ENCODE measurements around the gene WASF3.

Gene WASF3

DNA sequence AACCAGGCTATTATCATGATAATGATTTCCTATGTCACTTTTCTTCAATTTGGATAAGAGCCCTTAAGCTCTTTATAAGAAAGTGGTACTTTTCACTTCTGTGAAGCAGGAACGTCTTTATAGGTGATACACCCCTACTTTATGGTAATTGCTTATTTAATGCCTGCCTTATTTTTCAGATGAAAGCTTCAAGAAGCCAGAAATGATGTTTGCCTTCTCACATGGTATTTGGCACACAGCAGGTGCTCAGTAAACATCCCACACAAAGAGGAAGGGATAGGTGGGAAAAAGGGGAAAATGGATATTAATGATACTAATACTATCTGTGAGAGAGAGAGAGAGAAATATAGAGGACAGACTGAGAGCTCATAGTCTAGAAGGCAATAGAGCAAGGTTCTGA, 29.0 kb upstream of the WASF3 start:
- no peak overlapping the region for H3K27ac ChIP-seq (ENCODE audit: low read depth, low read length)
- H3K4me3 ChIP-seq (ENCODE audit: low read length): no peak overlapping the region
- H3K36me3 ChIP-seq (ENCODE audit: insufficient read depth, low read length): no peaks in the 10 kb centered on the region
- no peak overlapping the region for H3K9ac ChIP-seq (ENCODE audit: low read depth, low read length)
- H3K4me1 ChIP-seq (ENCODE audit: insufficient read depth, low read length): peaks cover 26% of the 10 kb centered on the region
- WGBS: 20% methylated on average over 1 of the region's 1 CpG
- H3K27me3 ChIP-seq (ENCODE audit: insufficient read depth, low read length): no peaks in the 10 kb centered on the region
- H3K9me3 ChIP-seq (ENCODE audit: insufficient read depth, low read depth, low read length): no peaks in the 10 kb centered on the region

DNA sequence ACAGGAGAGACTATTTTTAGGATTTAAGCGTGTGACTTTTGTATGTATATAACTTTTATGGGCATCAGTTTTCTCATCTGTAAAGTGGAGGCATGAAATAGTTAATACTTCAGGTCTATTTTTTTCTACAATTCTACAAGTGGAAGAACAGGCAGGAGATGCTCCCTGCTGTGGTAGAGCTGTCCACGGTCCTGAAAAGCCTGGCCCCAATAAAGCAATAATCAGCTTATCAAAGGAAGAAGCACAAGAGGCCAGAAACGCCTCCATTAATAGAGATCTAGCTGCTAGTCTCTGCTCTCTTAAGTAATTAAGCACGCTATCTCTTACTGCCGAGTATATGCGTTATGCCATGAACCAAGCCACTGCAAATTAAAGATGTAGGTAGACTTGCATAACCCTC, 28.0 kb upstream of the WASF3 start:
- Histone ChIP-seq H3K4me1 (ENCODE audit: insufficient read depth, low read length) (peaks cover 27% of the 10 kb centered on the region), H3K27me3 (ENCODE audit: insufficient read depth, low read length) (no peaks in the 10 kb centered on the region), H3K9ac (ENCODE audit: low read depth, low read length) (no peak overlapping the region), H3K4me3 (ENCODE audit: low read length) (no peak overlapping the region), H3K36me3 (ENCODE audit: insufficient read depth, low read length) (no peaks in the 10 kb centered on the region), H3K9me3 (ENCODE audit: insufficient read depth, low read depth, low read length) (no peaks in the 10 kb centered on the region), H3K27ac (ENCODE audit: low read depth, low read length) (no peak overlapping the region)
- WGBS: 43% methylated on average over 6 of the region's 6 CpGs

DNA sequence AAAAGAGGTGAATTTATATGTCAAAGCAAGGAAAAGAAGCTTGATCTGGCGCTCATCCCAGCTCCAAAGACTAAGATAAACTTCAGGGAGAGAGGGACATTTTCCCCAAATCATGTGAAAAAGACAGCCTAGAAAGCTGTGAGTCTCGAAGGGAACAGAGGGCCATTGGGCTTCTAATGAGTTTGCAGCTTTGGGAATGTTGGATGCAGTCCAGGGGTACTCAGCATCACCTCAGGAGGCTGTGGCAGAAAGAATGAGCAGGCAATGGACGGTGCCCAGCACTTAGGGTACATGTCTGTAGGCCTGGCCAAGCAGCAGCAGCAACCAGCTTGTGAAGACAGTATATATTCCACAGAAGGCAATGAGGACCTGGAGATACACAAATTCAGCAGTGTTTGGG, 25.7 kb upstream of the WASF3 start:
- Histone ChIP-seq H3K4me1 (ENCODE audit: insufficient read depth, low read length) (peaks cover 19% of the 10 kb centered on the region), H3K27me3 (ENCODE audit: insufficient read depth, low read length) (no peaks in the 10 kb centered on the region), H3K4me3 (ENCODE audit: low read length) (no peak overlapping the region), H3K9ac (ENCODE audit: low read depth, low read length) (no peak overlapping the region), H3K36me3 (ENCODE audit: insufficient read depth, low read length) (no peaks in the 10 kb centered on the region), H3K27ac (ENCODE audit: low read depth, low read length) (no peak overlapping the region), H3K9me3 (ENCODE audit: insufficient read depth, low read depth, low read length) (no peaks in the 10 kb centered on the region)
- WGBS: 93% methylated on average over 3 of the region's 3 CpGs

DNA sequence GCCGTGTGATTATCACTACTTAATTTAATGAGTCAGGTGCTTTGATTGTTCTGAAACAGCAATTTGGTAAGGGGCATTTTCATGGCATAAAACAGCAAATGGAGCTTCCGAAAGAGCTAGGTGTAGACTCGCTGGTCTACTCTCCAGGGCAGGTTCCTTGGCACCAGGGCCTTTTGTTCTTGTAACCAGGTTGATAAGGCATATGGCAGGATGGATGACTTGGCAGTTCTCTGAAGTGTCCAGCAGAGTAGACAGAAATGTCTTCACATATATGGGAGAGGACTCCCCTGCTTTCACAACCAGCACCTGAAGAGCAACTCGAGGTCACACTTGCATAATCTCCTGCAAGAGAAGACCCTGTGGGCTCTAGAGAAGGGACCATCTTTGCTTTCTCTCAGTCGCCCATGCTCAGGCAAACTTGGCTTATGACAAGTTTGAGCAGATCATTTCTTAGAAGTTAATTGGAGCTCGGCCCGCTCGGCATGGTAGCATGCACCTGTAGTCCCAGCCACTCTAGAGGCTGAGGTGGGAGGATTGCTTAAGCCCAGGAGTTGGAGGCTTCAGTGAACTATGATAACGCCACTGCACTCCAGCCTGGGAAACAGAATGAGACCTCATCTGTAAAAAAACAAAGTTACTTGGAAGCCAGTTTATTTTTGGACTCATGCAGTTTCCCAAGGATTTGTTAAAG, 23.3 kb upstream of the WASF3 start:
- Histone ChIP-seq H3K9me3 (ENCODE audit: insufficient read depth, low read depth, low read length) (no peaks in the 10 kb centered on the region), H3K4me1 (ENCODE audit: insufficient read depth, low read length) (peaks cover 5% of the 10 kb centered on the region), H3K9ac (ENCODE audit: low read depth, low read length) (no peak overlapping the region), H3K27me3 (ENCODE audit: insufficient read depth, low read length) (no peaks in the 10 kb centered on the region), H3K4me3 (ENCODE audit: low read length) (no peak overlapping the region), H3K27ac (ENCODE audit: low read depth, low read length) (no peak overlapping the region), H3K36me3 (ENCODE audit: insufficient read depth, low read length) (no peaks in the 10 kb centered on the region)
- 95% methylated on average over 9 of the region's 9 CpGs for WGBS

DNA sequence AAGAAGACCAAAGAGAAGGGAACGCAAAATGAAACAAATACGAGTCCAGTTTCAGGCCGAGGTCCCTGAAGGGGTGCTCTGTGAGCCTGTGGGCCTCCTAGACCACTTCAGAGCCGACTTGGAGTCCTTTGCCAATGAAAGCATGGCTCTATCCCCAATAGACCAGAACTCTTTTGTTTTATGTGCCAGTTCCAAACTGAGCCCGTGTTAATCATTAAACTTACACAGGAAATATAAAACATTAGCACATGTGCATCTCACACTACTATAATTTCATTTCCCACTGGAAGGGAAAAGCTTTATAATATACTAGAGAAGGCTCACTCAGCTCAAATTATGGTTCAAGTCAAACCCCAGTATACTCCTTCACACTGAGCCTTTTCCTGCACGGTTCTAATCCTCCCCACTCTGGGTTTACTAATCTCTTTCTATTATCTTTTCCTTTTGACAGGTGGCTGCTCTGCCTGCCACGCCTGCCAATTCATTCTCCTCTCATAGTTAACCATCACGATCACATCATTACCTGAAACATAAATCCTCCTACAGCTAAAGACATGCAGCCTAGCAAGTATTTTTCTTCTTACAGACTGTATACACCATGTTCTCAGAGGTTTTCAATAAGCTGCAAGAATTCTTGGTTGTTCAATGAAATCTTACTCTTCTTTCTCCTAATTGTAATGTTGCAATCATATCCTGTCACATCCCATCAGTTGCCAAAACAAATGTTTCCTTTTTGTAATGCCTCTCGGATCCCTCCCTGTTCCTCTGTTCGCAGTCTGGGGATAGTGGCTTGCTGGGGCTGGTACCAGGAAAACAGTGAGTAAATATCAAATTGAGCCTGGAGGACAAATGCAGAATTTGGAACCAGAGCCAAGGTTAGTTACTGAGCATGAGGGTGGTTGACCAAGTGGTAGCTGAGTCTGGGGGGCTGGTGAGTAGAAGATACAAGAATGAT, 18.8 kb upstream of the WASF3 start:
- Histone ChIP-seq H3K4me1 (ENCODE audit: insufficient read depth, low read length) (0 out of 2 replicates have a peak, but pooled peaks cover under 1% of the 10 kb centered on the region), H3K27ac (ENCODE audit: low read depth, low read length) (no peak overlapping the region), H3K9ac (ENCODE audit: low read depth, low read length) (no peak overlapping the region), H3K4me3 (ENCODE audit: low read length) (no peak overlapping the region), H3K27me3 (ENCODE audit: insufficient read depth, low read length) (no peaks in the 10 kb centered on the region), H3K9me3 (ENCODE audit: insufficient read depth, low read depth, low read length) (no peaks in the 10 kb centered on the region), H3K36me3 (ENCODE audit: insufficient read depth, low read length) (no peaks in the 10 kb centered on the region)
- WGBS: 83% methylated on average over 10 of the region's 10 CpGs

DNA sequence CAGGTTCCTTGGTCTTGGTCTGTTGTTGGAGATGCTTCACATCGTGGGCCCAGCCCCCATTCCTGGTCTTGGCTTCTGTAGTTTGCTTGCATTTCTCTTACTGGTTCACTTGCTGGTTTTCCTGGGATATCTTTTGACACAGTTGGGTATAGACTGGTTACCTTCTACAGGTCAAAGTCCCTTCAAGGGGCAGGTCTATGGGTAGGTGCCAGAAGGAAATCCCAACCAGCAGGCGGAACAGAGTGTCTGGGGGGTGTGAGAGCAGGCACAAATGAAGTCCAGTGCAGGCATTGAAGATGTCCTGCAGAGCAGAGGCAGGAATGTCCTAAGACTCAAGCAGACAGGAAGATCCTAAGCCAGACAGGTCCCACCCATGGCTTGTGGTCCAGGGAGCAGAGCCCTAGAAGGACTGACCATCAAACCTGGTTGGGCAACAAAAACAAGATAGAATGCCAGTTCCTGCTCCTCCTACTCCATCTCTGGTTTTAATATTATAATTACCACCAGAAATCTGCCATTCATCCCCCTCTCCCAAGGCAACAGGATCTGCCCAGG, 17.7 kb upstream of the WASF3 start:
- Histone ChIP-seq H3K9ac (ENCODE audit: low read depth, low read length) (no peak overlapping the region), H3K4me1 (ENCODE audit: insufficient read depth, low read length) (no peaks in the 10 kb centered on the region), H3K9me3 (ENCODE audit: insufficient read depth, low read depth, low read length) (no peaks in the 10 kb centered on the region), H3K4me3 (ENCODE audit: low read length) (no peak overlapping the region), H3K27me3 (ENCODE audit: insufficient read depth, low read length) (no peaks in the 10 kb centered on the region), H3K27ac (ENCODE audit: low read depth, low read length) (no peak overlapping the region), H3K36me3 (ENCODE audit: insufficient read depth, low read length) (no peaks in the 10 kb centered on the region)
- 89% methylated on average over 2 of the region's 2 CpGs for WGBS

DNA sequence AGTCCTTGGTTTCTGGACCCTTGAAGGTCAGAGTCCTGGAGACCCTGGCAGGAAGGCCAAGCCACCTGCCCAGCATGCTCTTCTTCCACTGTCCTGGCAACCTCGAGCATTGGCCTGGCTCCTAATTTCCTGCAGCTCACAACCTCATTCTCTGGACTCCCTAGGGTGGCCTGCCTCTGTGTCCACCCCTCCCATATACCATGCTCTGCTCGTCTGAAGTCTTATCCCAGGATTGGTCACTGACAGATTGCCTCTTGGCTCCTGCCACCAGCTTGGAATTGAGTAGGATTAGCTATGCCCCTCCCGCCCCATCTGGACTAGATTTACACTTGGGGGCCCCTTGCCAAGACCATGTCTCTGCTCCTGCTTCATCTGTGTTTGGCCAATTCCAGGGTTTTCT, 17.1 kb upstream of the WASF3 start:
- no peak overlapping the region for H3K9ac ChIP-seq (ENCODE audit: low read depth, low read length)
- no peaks in the 10 kb centered on the region for H3K4me1 ChIP-seq (ENCODE audit: insufficient read depth, low read length)
- WGBS: 85% methylated on average over 3 of the region's 3 CpGs
- no peak overlapping the region for H3K27ac ChIP-seq (ENCODE audit: low read depth, low read length)
- H3K27me3 ChIP-seq (ENCODE audit: insufficient read depth, low read length): no peaks in the 10 kb centered on the region
- no peaks in the 10 kb centered on the region for H3K9me3 ChIP-seq (ENCODE audit: insufficient read depth, low read depth, low read length)
- no peaks in the 10 kb centered on the region for H3K36me3 ChIP-seq (ENCODE audit: insufficient read depth, low read length)
- no peak overlapping the region for H3K4me3 ChIP-seq (ENCODE audit: low read length)

DNA sequence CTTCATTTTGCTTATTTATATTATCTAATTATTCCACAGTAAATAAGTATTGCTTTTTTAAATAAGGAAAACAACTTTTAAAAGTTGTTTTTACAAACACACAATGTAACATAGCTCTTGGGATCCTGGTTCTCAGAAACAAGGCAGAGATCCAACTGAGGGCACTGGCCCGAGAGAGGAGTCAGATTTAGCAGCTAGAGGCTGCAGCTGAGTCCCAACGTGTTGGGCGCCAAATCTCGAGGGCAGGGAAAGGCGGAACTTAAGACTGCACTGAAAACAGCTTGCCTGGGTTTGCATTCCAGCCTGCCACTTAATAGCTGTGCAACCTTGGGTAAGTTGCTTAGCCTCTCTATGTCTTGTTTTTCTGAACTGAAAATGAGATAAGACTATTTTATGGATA, 16.4 kb upstream of the WASF3 start:
- Histone ChIP-seq H3K27me3 (ENCODE audit: insufficient read depth, low read length) (no peaks in the 10 kb centered on the region), H3K4me3 (ENCODE audit: low read length) (no peak overlapping the region)
- 83% methylated on average over 5 of the region's 5 CpGs for WGBS

DNA sequence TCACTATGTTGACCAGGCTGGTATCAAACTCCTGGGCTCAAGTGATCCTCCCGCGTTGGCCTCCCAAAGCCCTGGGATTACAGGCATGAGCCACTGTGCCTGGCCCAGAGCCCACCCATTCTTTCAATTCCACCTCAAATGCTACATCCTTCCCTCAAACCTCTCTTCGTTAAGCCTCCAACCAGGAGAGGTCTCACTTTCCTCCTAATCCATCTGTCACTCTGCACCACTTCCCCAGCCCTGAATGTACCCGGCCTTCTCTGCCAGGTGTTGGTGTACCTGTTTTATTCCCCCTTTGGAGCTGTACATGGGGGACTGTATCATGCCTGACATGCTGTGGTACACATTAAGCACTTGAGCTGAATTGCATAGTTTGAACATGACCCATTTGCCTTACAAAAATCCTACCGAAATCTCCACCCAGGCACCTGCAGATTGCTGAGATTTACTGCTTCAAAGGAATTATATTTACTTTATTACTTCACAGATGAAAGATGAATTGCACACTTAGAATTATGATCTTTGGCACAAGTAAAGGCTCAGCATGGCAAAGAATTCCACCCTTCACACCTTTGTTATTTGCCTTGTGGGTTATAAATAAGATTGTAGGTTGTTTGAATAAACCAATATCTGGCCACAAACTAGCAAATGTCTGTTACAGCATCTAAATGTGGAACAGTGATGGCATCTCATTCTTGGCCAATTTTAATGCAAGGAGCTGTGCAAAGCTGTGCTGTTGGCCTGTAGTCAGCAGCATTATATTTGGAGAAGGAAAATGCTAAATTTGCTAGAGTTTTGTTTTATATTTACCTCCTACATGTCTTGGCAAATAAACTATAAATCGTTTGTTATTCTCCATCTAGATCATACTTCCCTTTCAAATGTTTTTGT, 15.6 kb upstream of the WASF3 start:
- Histone ChIP-seq H3K27me3 (ENCODE audit: insufficient read depth, low read length) (no peaks in the 10 kb centered on the region), H3K4me3 (ENCODE audit: low read length) (no peak overlapping the region), H3K9me3 (ENCODE audit: insufficient read depth, low read depth, low read length) (no peaks in the 10 kb centered on the region), H3K9ac (ENCODE audit: low read depth, low read length) (no peak overlapping the region), H3K36me3 (ENCODE audit: insufficient read depth, low read length) (no peaks in the 10 kb centered on the region), H3K27ac (ENCODE audit: low read depth, low read length) (no peak overlapping the region), H3K4me1 (ENCODE audit: insufficient read depth, low read length) (no peaks in the 10 kb centered on the region)
- 87% methylated on average over 5 of the region's 6 CpGs for WGBS

More for the DNA sequence above, 16.4 kb upstream of the WASF3 start:
- Histone ChIP-seq H3K27ac (ENCODE audit: low read depth, low read length) (no peak overlapping the region), H3K9me3 (ENCODE audit: insufficient read depth, low read depth, low read length) (no peaks in the 10 kb centered on the region), H3K9ac (ENCODE audit: low read depth, low read length) (no peak overlapping the region), H3K36me3 (ENCODE audit: insufficient read depth, low read length) (no peaks in the 10 kb centered on the region), H3K4me1 (ENCODE audit: insufficient read depth, low read length) (no peaks in the 10 kb centered on the region)

DNA sequence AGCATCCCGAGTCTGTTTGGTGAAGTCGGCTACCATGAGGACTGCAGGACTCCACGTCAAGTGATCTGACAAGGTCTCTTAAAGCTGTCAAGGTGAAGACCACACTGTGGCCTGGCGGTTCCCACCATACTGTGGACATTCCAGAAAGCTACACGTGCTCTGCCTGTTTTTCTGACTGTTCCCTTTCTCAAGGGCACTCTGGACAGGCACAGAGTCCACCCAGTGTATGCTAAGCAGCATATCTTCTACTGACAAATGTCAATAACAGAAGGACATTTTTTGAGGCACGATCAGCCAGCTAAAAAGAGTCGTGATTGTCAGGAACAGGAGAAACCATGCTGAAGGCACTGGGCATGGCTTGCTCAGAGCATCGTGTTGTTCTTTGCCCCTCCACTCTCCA, 12.8 kb upstream of the WASF3 start:
- Histone ChIP-seq H3K9me3 (ENCODE audit: insufficient read depth, low read depth, low read length) (no peaks in the 10 kb centered on the region), H3K27me3 (ENCODE audit: insufficient read depth, low read length) (no peaks in the 10 kb centered on the region), H3K36me3 (ENCODE audit: insufficient read depth, low read length) (no peaks in the 10 kb centered on the region), H3K9ac (ENCODE audit: low read depth, low read length) (no peak overlapping the region), H3K4me1 (ENCODE audit: insufficient read depth, low read length) (no peaks in the 10 kb centered on the region), H3K4me3 (ENCODE audit: low read length) (no peak overlapping the region), H3K27ac (ENCODE audit: low read depth, low read length) (no peak overlapping the region)
- 91% methylated on average over 8 of the region's 8 CpGs for WGBS
